ENCODE measurements around the gene KDR.

DNA sequence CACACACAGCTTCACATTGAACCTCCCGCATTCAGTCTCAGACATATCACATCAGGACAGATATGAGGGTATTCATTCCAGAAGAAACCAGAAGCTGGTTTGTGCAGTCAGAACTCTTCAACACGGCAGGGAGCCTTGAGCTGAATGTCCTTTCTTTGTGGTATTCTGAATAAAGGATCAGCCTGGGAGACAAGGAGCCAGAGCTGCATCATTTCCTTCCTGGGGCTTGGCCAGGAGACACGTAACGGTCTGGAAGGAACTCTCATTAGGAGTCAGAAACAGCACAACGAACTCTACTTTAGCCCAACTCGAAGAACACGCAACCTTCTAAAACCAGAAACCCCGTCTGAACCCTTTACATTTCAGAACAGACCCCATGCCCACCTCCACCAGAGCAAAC lies 46.4 kb downstream of the KDR start:
- TF ChIP-seq, protein P1, sequence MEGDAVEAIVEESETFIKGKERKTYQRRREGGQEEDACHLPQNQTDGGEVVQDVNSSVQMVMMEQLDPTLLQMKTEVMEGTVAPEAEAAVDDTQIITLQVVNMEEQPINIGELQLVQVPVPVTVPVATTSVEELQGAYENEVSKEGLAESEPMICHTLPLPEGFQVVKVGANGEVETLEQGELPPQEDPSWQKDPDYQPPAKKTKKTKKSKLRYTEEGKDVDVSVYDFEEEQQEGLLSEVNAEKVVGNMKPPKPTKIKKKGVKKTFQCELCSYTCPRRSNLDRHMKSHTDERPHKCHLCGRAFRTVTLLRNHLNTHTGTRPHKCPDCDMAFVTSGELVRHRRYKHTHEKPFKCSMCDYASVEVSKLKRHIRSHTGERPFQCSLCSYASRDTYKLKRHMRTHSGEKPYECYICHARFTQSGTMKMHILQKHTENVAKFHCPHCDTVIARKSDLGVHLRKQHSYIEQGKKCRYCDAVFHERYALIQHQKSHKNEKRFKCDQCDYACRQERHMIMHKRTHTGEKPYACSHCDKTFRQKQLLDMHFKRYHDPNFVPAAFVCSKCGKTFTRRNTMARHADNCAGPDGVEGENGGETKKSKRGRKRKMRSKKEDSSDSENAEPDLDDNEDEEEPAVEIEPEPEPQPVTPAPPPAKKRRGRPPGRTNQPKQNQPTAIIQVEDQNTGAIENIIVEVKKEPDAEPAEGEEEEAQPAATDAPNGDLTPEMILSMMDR (IDR thresholded peaks at IDR 0.05; ENCODE audit: low read length), result no peak
- TF ChIP-seq EZH2 (optimal IDR thresholded peaks at IDR 0.05; ENCODE audit: low read depth, low read length), result no peak

Measured in MM.1S (cell line).